GM23248 (cell line): ENCODE measurements around the gene AGAP1.

Experiments
- EZH2 ChIP-seq: fragments of 200-600 bp; sonication (generic); IDR thresholded peaks from 2 replicates; pipeline ENCODE4 v1.6.1; 2018; ENCODE audit warnings: antibody characterized with exemption, mild to moderate bottlenecking; ENCODE audit not compliant: insufficient read depth, poor library complexity, severe bottlenecking
- EZH2phosphoT487 ChIP-seq: fragments of 200-600 bp; sonication (generic); IDR thresholded peaks from 2 replicates; pipeline ENCODE4 v1.6.1; 2018; ENCODE audit warnings: antibody characterized with exemption, moderate library complexity, mild to moderate bottlenecking, low read depth; ENCODE audit not compliant: insufficient read depth

DNA sequence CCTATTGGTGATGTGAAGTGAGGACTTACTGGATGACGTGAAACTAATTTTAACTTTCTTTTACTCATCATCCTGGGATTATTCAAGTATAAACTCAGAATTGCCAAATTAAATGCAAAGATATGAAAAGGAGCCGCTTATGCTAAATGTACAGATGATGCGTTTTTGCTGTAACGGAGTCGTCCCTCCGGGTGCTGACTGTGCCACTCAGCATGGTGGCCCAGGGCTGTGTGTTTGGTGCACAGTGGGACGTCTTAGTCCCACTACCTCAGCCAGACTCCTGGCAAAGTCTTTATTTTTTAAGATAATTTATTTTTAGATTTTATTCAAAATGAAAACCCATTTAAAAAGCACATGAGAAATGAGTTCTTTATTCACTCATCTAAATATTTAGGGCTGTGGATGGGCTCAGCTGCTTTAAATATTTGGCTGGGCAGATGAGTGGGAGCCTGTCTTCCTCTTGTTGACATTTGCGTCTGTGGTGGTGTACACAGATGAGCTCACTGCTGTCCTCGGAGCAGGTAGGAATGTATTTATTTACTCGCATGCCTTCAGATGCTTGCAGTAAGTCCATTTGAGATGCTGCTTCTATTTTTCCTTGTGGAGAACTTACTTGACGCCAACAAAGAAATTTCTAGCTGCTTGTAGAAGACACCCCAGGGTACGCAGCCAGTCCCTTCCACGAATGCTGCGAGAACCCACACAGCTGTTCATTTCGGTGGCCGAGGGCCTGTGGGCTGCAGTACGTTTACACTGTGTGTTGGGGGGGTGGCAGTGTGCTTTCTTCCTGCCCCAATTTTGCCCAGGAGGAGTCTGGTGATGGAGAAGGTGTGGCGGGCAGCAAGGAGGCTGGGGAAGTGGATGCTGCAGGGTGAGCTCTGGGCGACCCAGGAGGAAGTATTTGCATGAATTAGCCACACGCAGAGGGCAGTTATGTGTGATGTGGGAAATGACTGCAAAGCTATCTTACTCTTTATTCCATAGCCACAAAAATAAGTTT is 105.0 kb downstream of the AGAP1 start:
- TF ChIP-seq EZH2 (no peak), EZH2phosphoT487 (no peak)
